Parathyroid adenoma (tissue), 2 donors: ENCODE measurements around the gene IQCH.
A peak's percentile ranks its signal among the peaks of the same experiment; 100 is the strongest.

ENCODE experiments used
- H2AFZ ChIP-seq: fragments of 300-600 bp; sonication (generic); one replicate; pipeline ENCODE4 v1.7.0; 2017; ENCODE audit warnings: antibody characterized with exemption, mild to moderate bottlenecking
- H3K27ac ChIP-seq: fragments of 300-600 bp; sonication (generic); one replicate; pipeline ENCODE4 v1.7.0; 2017
- H3K27me3 ChIP-seq: fragments of 300-600 bp; sonication (generic); one replicate; pipeline ENCODE4 v1.7.0; 2017; ENCODE audit warnings: low read length; ENCODE audit not compliant: control insufficient read depth, insufficient read depth
- H3K36me3 ChIP-seq: fragments of 300-600 bp; sonication (generic); one replicate; pipeline ENCODE4 v1.7.0; 2017; ENCODE audit warnings: low read length; ENCODE audit not compliant: control insufficient read depth, insufficient read depth
- H3K4me1 ChIP-seq: fragments of 300-600 bp; sonication (generic); one replicate; pipeline ENCODE4 v1.7.0; 2017; ENCODE audit warnings: control low read depth
- H3K4me2 ChIP-seq: fragments of 300-600 bp; sonication (generic); one replicate; pipeline ENCODE4 v1.7.0; 2017; ENCODE audit warnings: low read length
- H3K4me3 ChIP-seq: fragments of 300-600 bp; sonication (generic); one replicate; pipeline ENCODE4 v1.7.0; 2017; ENCODE audit warnings: low read depth, low read length
- H3K79me2 ChIP-seq: fragments of 300-600 bp; sonication (generic); one replicate; pipeline ENCODE4 v1.7.0; 2017; ENCODE audit warnings: control low read depth
- H3K9ac ChIP-seq: fragments of 300-600 bp; sonication (generic); one replicate; pipeline ENCODE4 v1.7.0; 2017; ENCODE audit warnings: mild to moderate bottlenecking
- H3K9me3 ChIP-seq: fragments of 300-600 bp; sonication (generic); one replicate; pipeline ENCODE4 v1.7.0; 2017; ENCODE audit warnings: low read length; ENCODE audit not compliant: control insufficient read depth
- CTCF ChIP-seq: fragments of 300-600 bp; sonication (generic); IDR thresholded peaks from one replicate; pipeline ENCODE4 v1.7.0; 2017; ENCODE audit warnings: antibody characterized with exemption, mild to moderate bottlenecking
- donor health status: primary hyperparathyroidism.

Gene IQCH

GRCh38 chr15:67521783-67522568 is 267.4 kb downstream of the IQCH start:
- Histone ChIP-seq H3K27ac (peak overlapping the region; percentile 94), H3K36me3 (no peaks in the 10 kb centered on the region), H3K4me3 (peak overlapping the region; percentile 88), H3K9me3 (no peaks in the 10 kb centered on the region), H2AFZ (peak overlapping the region; percentile 87), H3K79me2 (peaks cover 2% of the 10 kb centered on the region), H3K27me3 (no peaks in the 10 kb centered on the region), H3K9ac (peak overlapping the region; percentile 84), H3K4me2 (peak overlapping the region; percentile 83), H3K4me1 (no peaks in the 10 kb centered on the region)
- TF ChIP-seq CTCF = no peak

GRCh38 chr15:67523330-67523729 is 268.7 kb downstream of the IQCH start:
- no peaks in the 10 kb centered on the region for H3K27me3 ChIP-seq
- no peak overlapping the region for H2AFZ ChIP-seq
- H3K36me3 ChIP-seq = no peaks in the 10 kb centered on the region
- H3K27ac ChIP-seq = no peak overlapping the region
- H3K4me1 ChIP-seq = peaks cover 2% of the 10 kb centered on the region
- no peaks in the 10 kb centered on the region for H3K9me3 ChIP-seq
- TF ChIP-seq CTCF = no peak
- H3K4me3 ChIP-seq = no peak overlapping the region
- H3K79me2 ChIP-seq = peaks cover 2% of the 10 kb centered on the region
- H3K4me2 ChIP-seq = peak overlapping the region; percentile 83
- no peak overlapping the region for H3K9ac ChIP-seq

- Histone ChIP-seq H3K4me3 (no peak overlapping the region), H3K27me3 (no peaks in the 10 kb centered on the region), H2AFZ (no peak overlapping the region), H3K9me3 (no peaks in the 10 kb centered on the region), H3K27ac (no peak overlapping the region), H3K9ac (no peak overlapping the region), H3K4me2 (peak overlapping the region; percentile 20), H3K4me1 (peaks cover 4% of the 10 kb centered on the region), H3K36me3 (no peaks in the 10 kb centered on the region), H3K79me2 (peaks cover 2% of the 10 kb centered on the region)
- no peak for TF ChIP-seq CTCF
Measured at GRCh38 chr15:67524235-67524634, 269.6 kb downstream of the IQCH start.

GRCh38 chr15:67528513-67528912 is 273.9 kb downstream of the IQCH start:
- Histone ChIP-seq H3K9me3 (no peaks in the 10 kb centered on the region), H3K4me1 (peaks cover 4% of the 10 kb centered on the region), H3K36me3 (no peaks in the 10 kb centered on the region), H3K9ac (no peak overlapping the region), H3K27me3 (no peaks in the 10 kb centered on the region), H3K27ac (no peak overlapping the region), H2AFZ (no peak overlapping the region), H3K4me3 (no peak overlapping the region), H3K79me2 (no peaks in the 10 kb centered on the region), H3K4me2 (no peak overlapping the region)
- no peak for TF ChIP-seq CTCF
